Upper lobe of right lung (tissue), 1 donor: Measurements from ENCODE around the gene KRT79. TPM values are rescaled to one million over a fixed set of nuclear protein-coding genes. Genes with fewer than 3 reads are reported as not detected.

Experiments
- ATAC-seq: fragments of 200-7000 bp; cut with Tn5 transposase; one replicate; pipeline ENCODE4 v1.9.1; 2020; ENCODE audit warnings: mild to moderate bottlenecking, moderate library complexity
- DNase-seq: peaks from one replicate; pipeline ENCODE4 v3.0.0-alpha.2; 2020
- H3K27ac ChIP-seq: fragments of 200-600 bp; one replicate; pipeline ENCODE4 v1.8.0; 2022
- H3K27me3 ChIP-seq: fragments of 200-600 bp; one replicate; pipeline ENCODE4 v1.8.0; 2022; ENCODE audit warnings: mild to moderate bottlenecking
- H3K36me3 ChIP-seq: fragments of 200-600 bp; one replicate; pipeline ENCODE4 v1.8.0; 2022
- H3K4me1 ChIP-seq: fragments of 200-600 bp; one replicate; pipeline ENCODE4 v1.8.0; 2022
- H3K4me3 ChIP-seq: fragments of 200-600 bp; one replicate; pipeline ENCODE4 v1.8.0; 2022; ENCODE audit warnings: mild to moderate bottlenecking
- H3K9me3 ChIP-seq: fragments of 200-600 bp; one replicate; pipeline ENCODE4 v1.8.0; 2022
- CTCF ChIP-seq: fragments of 200-600 bp; IDR thresholded peaks from one replicate; pipeline ENCODE4 v1.8.0; 2022; ENCODE audit warnings: antibody characterized with exemption
- intact Hi-C: fragments of 100-400 bp; cut with DNase I; formaldehyde crosslinking; loops from one replicate; pipeline ENCODE4 v1.11.0; 2022
- total RNA-seq: library from RNA; stranded (reverse); fragmentation: NEBNext Ultra II Directional; extraction: Animal tissue kit (Norgen Biotek cat#: 25700); gene quantifications from one replicate; pipeline ENCODE4 v1.2.1, GENCODE V29; 2021
- donor health status: DM: no; HTN: yes; CAD: no; lungs with severe emphysema.

Gene KRT79
- total RNA-seq, 1 donor from 2014 or later: 5.4 TPM

DNA sequence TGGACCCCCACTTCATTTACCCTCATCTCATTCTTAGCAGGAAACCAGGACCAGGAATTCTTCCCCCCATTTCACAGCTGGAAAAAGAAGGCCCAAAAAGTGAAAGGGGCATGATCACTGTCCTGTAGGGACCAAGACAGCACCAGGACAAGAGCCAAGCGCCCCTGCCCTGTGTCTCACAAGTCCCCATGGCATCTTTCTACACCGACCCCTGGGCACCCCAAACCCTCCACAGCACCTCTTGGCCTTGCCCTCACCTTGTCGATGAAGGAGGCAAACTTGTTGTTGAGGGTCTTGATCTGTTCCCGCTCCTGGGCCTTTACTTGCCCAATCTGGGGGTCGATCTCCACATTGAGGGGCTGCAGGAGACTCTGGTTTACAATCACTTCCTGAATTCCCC is 57.7 kb downstream of the KRT79 start:
- Histone ChIP-seq H3K27me3 (peaks cover 24% of the 10 kb centered on the region), H3K4me3 (no peak overlapping the region), H3K9me3 (no peaks in the 10 kb centered on the region), H3K27ac (no peak overlapping the region), H3K4me1 (no peaks in the 10 kb centered on the region), H3K36me3 (no peaks in the 10 kb centered on the region)
- intact Hi-C loops: no loop called here
- no peak for TF ChIP-seq CTCF
- DNase-seq (peak; percentile 45), ATAC-seq (no peak)

GRCh38 chr12:52774629-52775250 is 59.4 kb downstream of the KRT79 start:
- no peak overlapping the region for H3K4me3 ChIP-seq
- ATAC-seq (no peak), DNase-seq (peak; percentile 37)
- H3K36me3 ChIP-seq: no peaks in the 10 kb centered on the region
- peaks cover 16% of the 10 kb centered on the region for H3K27me3 ChIP-seq
- H3K27ac ChIP-seq: no peak overlapping the region
- TF ChIP-seq CTCF: no peak
- no peaks in the 10 kb centered on the region for H3K4me1 ChIP-seq
- no peaks in the 10 kb centered on the region for H3K9me3 ChIP-seq
- intact Hi-C loops: no loop called here

DNA sequence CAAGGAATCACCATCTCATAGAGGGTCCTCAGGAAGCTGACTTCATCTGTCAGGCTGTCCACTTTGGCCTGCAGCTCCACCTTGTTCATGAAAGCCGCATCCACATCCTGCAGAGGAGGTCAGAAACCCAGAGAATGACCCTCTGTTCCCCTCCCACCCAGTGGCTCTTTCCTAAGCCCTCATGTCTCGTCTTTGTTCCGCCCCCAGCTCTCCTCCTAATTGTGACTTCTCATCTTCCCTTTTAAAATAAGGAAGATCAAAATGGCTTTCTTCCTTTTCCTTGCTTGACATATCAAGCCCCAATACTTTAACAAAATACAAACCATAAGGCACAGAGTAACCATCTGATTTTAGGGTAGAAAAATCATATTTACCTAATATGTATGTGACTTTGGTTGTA is 61.3 kb downstream of the KRT79 start:
- intact Hi-C loops: no loop called here
- no peaks in the 10 kb centered on the region for H3K9me3 ChIP-seq
- no peaks in the 10 kb centered on the region for H3K4me1 ChIP-seq
- H3K36me3 ChIP-seq: no peaks in the 10 kb centered on the region
- no peak overlapping the region for H3K27ac ChIP-seq
- DNase-seq (no peak), ATAC-seq (peak; percentile 54)
- H3K27me3 ChIP-seq: peaks cover 6% of the 10 kb centered on the region
- TF ChIP-seq CTCF: no peak
- no peak overlapping the region for H3K4me3 ChIP-seq

- no peak for TF ChIP-seq CTCF
- intact Hi-C loops: no loop called here
- no peaks in the 10 kb centered on the region for H3K36me3 ChIP-seq
- no peak overlapping the region for H3K4me3 ChIP-seq
- H3K9me3 ChIP-seq: no peaks in the 10 kb centered on the region
- H3K27me3 ChIP-seq: peaks cover under 1% of the 10 kb centered on the region
- no peaks in the 10 kb centered on the region for H3K4me1 ChIP-seq
- no peak for DNase-seq
- no peak overlapping the region for H3K27ac ChIP-seq
- no peak for ATAC-seq
Measured at GRCh38 chr12:52772188-52772587, 61.9 kb downstream of the KRT79 start.

DNA sequence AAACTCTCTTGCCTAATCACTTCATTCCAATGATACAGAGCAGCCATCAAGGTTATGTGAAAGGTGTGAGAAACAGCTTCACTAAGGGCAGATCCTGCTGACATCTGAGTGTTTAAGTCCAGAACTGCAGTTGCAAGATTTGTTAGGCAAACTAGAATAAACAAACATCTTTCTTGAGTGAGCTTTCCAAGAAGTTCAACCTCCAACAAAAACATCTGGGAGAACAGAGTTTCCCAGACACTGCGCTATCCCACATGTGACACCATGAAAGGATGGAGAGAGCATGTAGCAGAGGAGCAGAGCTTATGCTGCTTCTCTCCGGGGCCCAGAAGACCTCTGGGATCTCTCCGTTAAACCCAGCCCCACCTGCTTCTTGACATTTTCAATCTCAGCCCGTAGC is 62.6 kb downstream of the KRT79 start:
- H3K9me3 ChIP-seq: no peaks in the 10 kb centered on the region
- DNase-seq: no peak
- no peaks in the 10 kb centered on the region for H3K36me3 ChIP-seq
- TF ChIP-seq CTCF: no peak
- H3K27ac ChIP-seq: no peak overlapping the region
- H3K4me3 ChIP-seq: no peak overlapping the region
- ATAC-seq: no peak
- no peaks in the 10 kb centered on the region for H3K27me3 ChIP-seq
- intact Hi-C loops: no loop called here
- H3K4me1 ChIP-seq: no peaks in the 10 kb centered on the region

Other genes starting within 250 kb of the KRT79 start
- not detected for gene KRT72, start 232.8 kb downstream of the KRT79 start, total RNA-seq
- gene KRT73, start 215.8 kb downstream of the KRT79 start, total RNA-seq: 0.52 TPM
- not detected for gene KRT2, start 182.1 kb downstream of the KRT79 start, total RNA-seq
- 3.5 TPM for gene KRT1, start 153.9 kb downstream of the KRT79 start, total RNA-seq
- gene KRT77, start 130.8 kb downstream of the KRT79 start, total RNA-seq: not detected
- not detected for gene KRT76, start 57.0 kb downstream of the KRT79 start, total RNA-seq
- not detected for gene KRT3, start 38.2 kb downstream of the KRT79 start, total RNA-seq
- gene KRT4, start 20.2 kb downstream of the KRT79 start, total RNA-seq: 6.8 TPM
- gene KRT78, start 14.7 kb upstream of the KRT79 start, total RNA-seq: not detected
- gene KRT8, start 70.8 kb upstream of the KRT79 start, total RNA-seq: 223 TPM
- 255 TPM for gene KRT18, start 114.8 kb upstream of the KRT79 start, total RNA-seq
- gene EIF4B, start 172.1 kb upstream of the KRT79 start, total RNA-seq: 436 TPM
- 232 TPM for gene TNS2, start 215.8 kb upstream of the KRT79 start, total RNA-seq
- gene SPRYD3, start 245.1 kb upstream of the KRT79 start, total RNA-seq: 50.4 TPM